Measurements from ENCODE around the gene FTCD. TPM values are rescaled to one million over a fixed set of nuclear protein-coding genes. Genes with fewer than 3 reads are reported as not detected.

Gene FTCD
- total and polyA plus RNA-seq, 2 donors (not counting 1 experiment from before 2014, with no cell fraction given), result 0.27 to 1.3 TPM

DNA sequence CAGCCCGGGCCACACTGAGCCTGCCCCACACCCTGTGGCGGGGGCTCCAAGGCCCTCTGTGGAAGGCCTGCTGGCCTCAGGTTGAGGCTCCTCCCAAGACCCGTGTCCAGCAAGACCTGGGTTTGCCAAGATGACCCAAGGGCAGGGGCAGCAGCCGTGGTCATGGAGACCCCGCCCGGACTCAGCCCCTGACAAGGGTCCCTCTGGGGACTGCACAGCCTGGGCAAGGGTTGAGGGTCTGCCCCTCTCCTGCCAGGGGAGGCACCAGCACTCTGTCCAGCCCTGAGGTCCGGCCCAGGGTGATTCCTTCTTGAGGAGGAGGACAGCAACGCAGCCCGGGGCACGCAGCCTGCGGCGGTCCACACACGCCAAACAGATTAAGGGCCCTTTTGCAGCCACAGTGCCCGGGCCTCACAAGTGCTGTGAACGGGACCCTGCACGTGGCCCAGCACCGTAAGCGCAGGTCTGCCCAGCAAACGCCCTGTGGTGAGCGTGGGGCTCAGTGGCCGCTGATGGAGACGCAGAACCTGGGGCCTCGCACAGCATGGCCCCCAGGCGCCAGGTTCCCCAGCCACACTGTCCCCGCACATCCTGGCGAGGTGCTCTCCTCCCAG, 25.5 kb upstream of the FTCD start:
- no peak overlapping the region for H3K4me3 ChIP-seq (replicated peaks in 1 of 4; ENCODE audit: control extremely low read depth in 1 of 4, insufficient read depth in 1 of 4, low read depth in 3 of 4, low read length in 4 of 4)
- DNase-seq (ENCODE audit: low read depth in 2 of 2), result no peak
- no peaks in the 10 kb centered on the region for H3K9me3 ChIP-seq (ENCODE audit: control insufficient read depth, insufficient read depth, low read depth, low read length)
- H3K9ac ChIP-seq (ENCODE audit: insufficient read depth, low read length), result no peak overlapping the region
- no peaks in the 10 kb centered on the region for H3K79me2 ChIP-seq (ENCODE audit: control insufficient read depth, insufficient read depth, low read length)
- no peaks in the 10 kb centered on the region for H3K36me3 ChIP-seq (ENCODE audit: control insufficient read depth, insufficient read depth, low read length)
- peaks cover 3% of the 10 kb centered on the region for H3K4me1 ChIP-seq (ENCODE audit: control insufficient read depth, extremely low read depth, insufficient read depth, low read length)
- H3K4me2 ChIP-seq (ENCODE audit: extremely low read depth, insufficient read depth, low read length), result no peak overlapping the region
- no peaks in the 10 kb centered on the region for H3K27me3 ChIP-seq (ENCODE audit: control insufficient read depth, insufficient read depth, low read length)
- TF ChIP-seq, protein P1, sequence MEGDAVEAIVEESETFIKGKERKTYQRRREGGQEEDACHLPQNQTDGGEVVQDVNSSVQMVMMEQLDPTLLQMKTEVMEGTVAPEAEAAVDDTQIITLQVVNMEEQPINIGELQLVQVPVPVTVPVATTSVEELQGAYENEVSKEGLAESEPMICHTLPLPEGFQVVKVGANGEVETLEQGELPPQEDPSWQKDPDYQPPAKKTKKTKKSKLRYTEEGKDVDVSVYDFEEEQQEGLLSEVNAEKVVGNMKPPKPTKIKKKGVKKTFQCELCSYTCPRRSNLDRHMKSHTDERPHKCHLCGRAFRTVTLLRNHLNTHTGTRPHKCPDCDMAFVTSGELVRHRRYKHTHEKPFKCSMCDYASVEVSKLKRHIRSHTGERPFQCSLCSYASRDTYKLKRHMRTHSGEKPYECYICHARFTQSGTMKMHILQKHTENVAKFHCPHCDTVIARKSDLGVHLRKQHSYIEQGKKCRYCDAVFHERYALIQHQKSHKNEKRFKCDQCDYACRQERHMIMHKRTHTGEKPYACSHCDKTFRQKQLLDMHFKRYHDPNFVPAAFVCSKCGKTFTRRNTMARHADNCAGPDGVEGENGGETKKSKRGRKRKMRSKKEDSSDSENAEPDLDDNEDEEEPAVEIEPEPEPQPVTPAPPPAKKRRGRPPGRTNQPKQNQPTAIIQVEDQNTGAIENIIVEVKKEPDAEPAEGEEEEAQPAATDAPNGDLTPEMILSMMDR (conservative IDR thresholded peaks at IDR 0.05 in 1 of 2, IDR thresholded peaks at IDR 0.05 in 1 of 2; ENCODE audit: low read depth in 1 of 2, low read length in 2 of 2), result no peak
- TF ChIP-seq EZH2 (IDR thresholded peaks at IDR 0.05; ENCODE audit: low read length, missing control alignments), result no peak
- H2AFZ ChIP-seq (ENCODE audit: low read length), result no peak overlapping the region
- no peaks in the 10 kb centered on the region for H4K20me1 ChIP-seq (ENCODE audit: control insufficient read depth, extremely low read depth, insufficient read depth, low read length)
- H3K27ac ChIP-seq (ENCODE audit: insufficient read depth, low read length), result no peak overlapping the region

DNA sequence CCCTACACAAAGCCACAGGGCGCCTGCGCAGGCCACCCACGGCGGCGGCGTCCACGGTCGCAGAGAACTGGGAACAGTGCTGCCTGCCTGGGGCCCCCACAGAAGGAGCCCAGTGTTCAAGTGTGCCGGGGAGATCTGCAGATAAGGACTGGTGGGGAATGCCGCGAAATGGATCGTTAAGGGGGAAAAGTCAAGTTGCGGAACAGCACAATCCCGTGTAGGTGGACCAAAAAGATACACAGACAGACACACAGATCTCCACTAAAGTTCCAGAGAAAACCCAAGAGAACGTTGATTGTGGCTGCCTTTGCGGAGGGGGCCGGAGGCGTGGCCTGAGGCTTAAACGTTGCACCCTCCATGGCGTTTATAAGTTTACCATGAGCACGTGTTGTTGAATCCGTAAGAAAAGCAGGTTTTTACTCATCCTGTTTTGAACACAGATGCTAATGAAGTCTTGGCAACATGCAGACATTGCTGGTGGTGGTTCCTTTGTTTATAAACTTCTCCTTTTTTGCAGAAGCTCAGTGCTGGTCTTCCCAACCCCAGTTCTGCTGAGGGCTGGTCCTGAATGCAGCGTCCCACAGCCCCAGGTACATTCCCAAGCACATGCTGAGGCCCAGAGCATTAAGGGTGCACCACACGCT, 24.8 kb upstream of the FTCD start:
- H2AFZ ChIP-seq (ENCODE audit: low read length), result no peak overlapping the region
- peaks cover 3% of the 10 kb centered on the region for H3K4me1 ChIP-seq (ENCODE audit: control insufficient read depth, extremely low read depth, insufficient read depth, low read length)
- no peak overlapping the region for H3K4me2 ChIP-seq (ENCODE audit: extremely low read depth, insufficient read depth, low read length)
- no peaks in the 10 kb centered on the region for H3K9me3 ChIP-seq (ENCODE audit: control insufficient read depth, insufficient read depth, low read depth, low read length)
- no peak overlapping the region for H3K27ac ChIP-seq (ENCODE audit: insufficient read depth, low read length)
- no peak overlapping the region for H3K9ac ChIP-seq (ENCODE audit: insufficient read depth, low read length)
- no peak overlapping the region for H3K4me3 ChIP-seq (replicated peaks in 1 of 4; ENCODE audit: control extremely low read depth in 1 of 4, insufficient read depth in 1 of 4, low read depth in 3 of 4, low read length in 4 of 4)
- H4K20me1 ChIP-seq (ENCODE audit: control insufficient read depth, extremely low read depth, insufficient read depth, low read length), result no peaks in the 10 kb centered on the region
- no peaks in the 10 kb centered on the region for H3K36me3 ChIP-seq (ENCODE audit: control insufficient read depth, insufficient read depth, low read length)
- TF ChIP-seq EZH2 (IDR thresholded peaks at IDR 0.05; ENCODE audit: low read length, missing control alignments), result no peak
- DNase-seq (ENCODE audit: low read depth in 2 of 2), result no peak
- no peaks in the 10 kb centered on the region for H3K27me3 ChIP-seq (ENCODE audit: control insufficient read depth, insufficient read depth, low read length)
- H3K79me2 ChIP-seq (ENCODE audit: control insufficient read depth, insufficient read depth, low read length), result no peaks in the 10 kb centered on the region

DNA sequence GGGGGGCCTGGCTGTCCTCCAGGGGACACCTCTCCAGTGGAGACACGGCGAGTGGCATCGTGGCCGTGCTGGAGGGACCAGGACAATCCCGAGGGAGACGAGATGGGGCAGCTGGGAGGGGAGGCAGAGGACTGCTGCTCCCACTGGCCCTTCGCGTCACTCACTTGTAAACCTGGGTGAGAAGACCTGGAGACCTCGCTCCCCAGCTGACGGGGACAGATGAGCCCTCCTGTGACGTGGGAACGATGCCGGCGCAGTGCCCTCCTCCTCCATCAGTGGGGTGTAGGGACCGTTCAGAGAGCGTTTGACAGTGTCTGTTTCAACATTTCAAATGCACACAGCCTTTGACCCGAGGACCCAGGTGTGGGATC, 24.3 kb upstream of the FTCD start:
- Histone ChIP-seq H3K79me2 (ENCODE audit: control insufficient read depth, insufficient read depth, low read length) (no peaks in the 10 kb centered on the region), H2AFZ (ENCODE audit: low read length) (no peak overlapping the region)

More for the DNA sequence above, 24.3 kb upstream of the FTCD start:
- Histone ChIP-seq H3K9me3 (ENCODE audit: control insufficient read depth, insufficient read depth, low read depth, low read length) (no peaks in the 10 kb centered on the region), H3K4me3 (replicated peaks in 1 of 4; ENCODE audit: control extremely low read depth in 1 of 4, insufficient read depth in 1 of 4, low read depth in 3 of 4, low read length in 4 of 4) (no peak overlapping the region), H3K9ac (ENCODE audit: insufficient read depth, low read length) (no peak overlapping the region), H3K4me2 (ENCODE audit: extremely low read depth, insufficient read depth, low read length) (no peak overlapping the region), H4K20me1 (ENCODE audit: control insufficient read depth, extremely low read depth, insufficient read depth, low read length) (no peaks in the 10 kb centered on the region), H3K36me3 (ENCODE audit: control insufficient read depth, insufficient read depth, low read length) (no peaks in the 10 kb centered on the region), H3K27ac (ENCODE audit: insufficient read depth, low read length) (no peak overlapping the region), H3K4me1 (ENCODE audit: control insufficient read depth, extremely low read depth, insufficient read depth, low read length) (no peaks in the 10 kb centered on the region), H3K27me3 (ENCODE audit: control insufficient read depth, insufficient read depth, low read length) (no peaks in the 10 kb centered on the region)
- DNase-seq (ENCODE audit: low read depth in 2 of 2), result no peak
- TF ChIP-seq, protein P1 (conservative IDR thresholded peaks at IDR 0.05 in 1 of 2, IDR thresholded peaks at IDR 0.05 in 1 of 2; ENCODE audit: low read depth in 1 of 2, low read length in 2 of 2), result no peak
- no peak for TF ChIP-seq EZH2 (IDR thresholded peaks at IDR 0.05; ENCODE audit: low read length, missing control alignments)

Data from fibroblast of lung (primary cell).